GM19240 (cell line): ENCODE results near the gene ZNF705A.
"Not testable (repeated sequence)": the region's sequence is repeated elsewhere in the genome, so short reads cannot be mapped to it uniquely, and the experiment has no call there.

Experiments used
- DNase-seq: peaks from one replicate; pipeline ENCODE4 v3.0.0; 2011; ENCODE audit warnings: low spot score; ENCODE audit not compliant: insufficient read length

ZNF705A gene

GRCh38 chr12:8156845-8157244, at the start of gene ZNF705A:
TSS of gene ZNF705A (plus strand) at chr12:8157015. CDS start at chr12:8172626, 15,611 bp downstream.
- no peak for DNase-seq

- DNase-seq: peak; percentile 40
Observed at GRCh38 chr12:8108808-8109398, 47.9 kb upstream of the ZNF705A start.

- DNase-seq: not testable (repeated sequence)
Observed at GRCh38 chr12:8113117-8113516, 43.7 kb upstream of the ZNF705A start.

GRCh38 chr12:8120072-8120713, 36.6 kb upstream of the ZNF705A start:
- no peak for DNase-seq

- DNase-seq: no peak
Observed at GRCh38 chr12:8123124-8123912, 33.5 kb upstream of the ZNF705A start, which contains the start of gene CLEC4A. TSS of gene CLEC4A (plus strand) at chr12:8123617. CDS start at chr12:8123879, 262 bp downstream.

- no peak for DNase-seq
Observed at GRCh38 chr12:8127138-8127537, 29.7 kb upstream of the ZNF705A start.

GRCh38 chr12:8133636-8134397, 23.0 kb upstream of the ZNF705A start:
- not testable (repeated sequence) for DNase-seq

GRCh38 chr12:8134398-8134930, 22.4 kb upstream of the ZNF705A start:
- DNase-seq: not testable (repeated sequence)

GRCh38 chr12:8141647-8142046, 15.2 kb upstream of the ZNF705A start:
- not testable (repeated sequence) for DNase-seq

GRCh38 chr12:8143261-8143660, 13.6 kb upstream of the ZNF705A start:
- DNase-seq: no peak

- DNase-seq: no peak
Observed at GRCh38 chr12:8145754-8146441, 10.9 kb upstream of the ZNF705A start.

GRCh38 chr12:8146442-8146771, 10.4 kb upstream of the ZNF705A start:
- DNase-seq: no peak

GRCh38 chr12:8154526-8154925, 2.3 kb upstream of the ZNF705A start:
- no peak for DNase-seq

GRCh38 chr12:8156416-8156815, 399 bp upstream of the ZNF705A start:
- no peak for DNase-seq

GRCh38 chr12:8157484-8158198, 826 bp downstream of the ZNF705A start:
- DNase-seq: no peak

- not testable (repeated sequence) for DNase-seq
Observed at GRCh38 chr12:8172911-8173310, 16.1 kb downstream of the ZNF705A start.

GRCh38 chr12:8179989-8180585, 23.3 kb downstream of the ZNF705A start:
- peak; percentile 29 for DNase-seq

GRCh38 chr12:8181271-8181670, 24.5 kb downstream of the ZNF705A start:
- not testable (repeated sequence) for DNase-seq

- DNase-seq: not testable (repeated sequence)
Observed at GRCh38 chr12:8182923-8183322, 26.1 kb downstream of the ZNF705A start.

GRCh38 chr12:8183346-8183745, 26.5 kb downstream of the ZNF705A start:
- not testable (repeated sequence) for DNase-seq
